ENCODE measurements around the gene ZNF845. TPM values are rescaled to one million over a fixed set of nuclear protein-coding genes. Genes with fewer than 3 reads are reported as not detected.
"Not testable (repeated sequence)": the region's sequence is repeated elsewhere in the genome, so short reads cannot be mapped to it uniquely, and the experiment has no call there.

ZNF845 gene
- total and polyA plus RNA-seq, 2 experiments from 2014 or later: 5.5 to 22.1 TPM

GRCh38 chr19:53395840-53396524 lies 62.4 kb downstream of the ZNF845 start:
- peaks cover 17% of the 10 kb centered on the region for H3K36me3 Mint-ChIP-seq (ENCODE audit: low read depth)
- not testable (repeated sequence) for H3F3A ChIP-seq (replicated peaks; ENCODE audit: low read depth); H3K9me3 Mint-ChIP-seq; H3K9me2 ChIP-seq (ENCODE audit: insufficient read depth); H2AFZ ChIP-seq; H3K27me3 ChIP-seq (ENCODE audit: insufficient read depth); H4K20me1 ChIP-seq (replicated peaks; ENCODE audit: insufficient read depth); H3K27ac ChIP-seq (ENCODE audit: low read depth); H3K27ac Mint-ChIP-seq
- H3K4me3 Mint-ChIP-seq: peak overlapping the region; percentile 98
- Histone ChIP-seq H3K79me2 (replicated peaks; ENCODE audit: insufficient read depth) (peaks cover 15% of the 10 kb centered on the region), H3K4me2 (peak overlapping the region; percentile 100), H3K36me3 (ENCODE audit: insufficient read depth) (peaks cover 11% of the 10 kb centered on the region; the same call in 1 of the 2 replicates), H3K4me3 (peak overlapping the region; percentile 97), H3K4me1 (ENCODE audit: insufficient read depth) (peaks cover 30% of the 10 kb centered on the region)
- DNase-seq (ENCODE audit: low spot score): peak; percentile 51
- peaks cover 25% of the 10 kb centered on the region for H3K4me1 Mint-ChIP-seq
- H3K27me3 Mint-ChIP-seq (ENCODE audit: insufficient read depth, low read depth, poor library complexity): peaks cover 20% of the 10 kb centered on the region
- peak; percentile 7; the same call in 2 of the 3 replicates for ATAC-seq

- H3K4me2 ChIP-seq: peak overlapping the region; percentile 100
- no peaks in the 10 kb centered on the region for H3K27me3 ChIP-seq (ENCODE audit: insufficient read depth)
- peaks cover 15% of the 10 kb centered on the region for H3K79me2 ChIP-seq (replicated peaks; ENCODE audit: insufficient read depth)
- peaks cover 9% of the 10 kb centered on the region; the same call in 1 of the 2 replicates for H4K20me1 ChIP-seq (replicated peaks; ENCODE audit: insufficient read depth)
- H3K36me3 Mint-ChIP-seq (ENCODE audit: low read depth): peaks cover 21% of the 10 kb centered on the region
- H3K36me3 ChIP-seq (ENCODE audit: insufficient read depth): peaks cover 11% of the 10 kb centered on the region; the same call in 1 of the 2 replicates
- peaks cover 30% of the 10 kb centered on the region for H3K4me1 ChIP-seq (ENCODE audit: insufficient read depth)
- 0 out of 2 replicates have a peak, but pooled peaks cover 3% of the 10 kb centered on the region for H3F3A ChIP-seq (replicated peaks; ENCODE audit: low read depth)
- no peaks in the 10 kb centered on the region for H3K9me2 ChIP-seq (ENCODE audit: insufficient read depth)
- H3K27ac Mint-ChIP-seq: no peak overlapping the region
- H3K9me3 Mint-ChIP-seq: no peaks in the 10 kb centered on the region
- peak overlapping the region; percentile 98 for H3K4me3 Mint-ChIP-seq
- H2AFZ ChIP-seq: no peak overlapping the region
- peaks cover 20% of the 10 kb centered on the region for H3K27me3 Mint-ChIP-seq (ENCODE audit: insufficient read depth, low read depth, poor library complexity)
- peak overlapping the region; percentile 97 for H3K4me3 ChIP-seq
- TF ChIP-seq CTCF (conservative IDR thresholded peaks at IDR 0.05; ENCODE audit: low read depth in 2 of 2): no peak
- TF ChIP-seq EZH2 (IDR thresholded peaks at IDR 0.05; ENCODE audit: low read depth, unreplicated experiment): no peak
- no peak for TF ChIP-seq REST (IDR thresholded peaks at IDR 0.05; ENCODE audit: unreplicated experiment)
- TF ChIP-seq ZNF331 (CRISPR knock-in tag; IDR thresholded peaks at IDR 0.05; ENCODE audit: low read depth): no peak
- DNase-seq (ENCODE audit: low spot score) (no peak), ATAC-seq (no peak)
- no peak overlapping the region for H3K27ac ChIP-seq (ENCODE audit: low read depth)
- H3K4me1 Mint-ChIP-seq: peaks cover 25% of the 10 kb centered on the region
Measured at GRCh38 chr19:53396525-53396868, 62.9 kb downstream of the ZNF845 start.

GRCh38 chr19:53397918-53398317 lies 64.4 kb downstream of the ZNF845 start:
- not testable (repeated sequence) for H4K20me1 ChIP-seq (replicated peaks; ENCODE audit: insufficient read depth); H3F3A ChIP-seq (replicated peaks; ENCODE audit: low read depth); H3K27ac ChIP-seq (ENCODE audit: low read depth); H3K9me3 Mint-ChIP-seq; H3K4me2 ChIP-seq; H3K4me3 Mint-ChIP-seq; DNase-seq (ENCODE audit: low spot score); H3K27ac Mint-ChIP-seq; H3K4me3 ChIP-seq; H2AFZ ChIP-seq; ATAC-seq; H3K27me3 ChIP-seq (ENCODE audit: insufficient read depth); H3K9me2 ChIP-seq (ENCODE audit: insufficient read depth)
- peaks cover 15% of the 10 kb centered on the region for H3K79me2 ChIP-seq (replicated peaks; ENCODE audit: insufficient read depth)
- Mint-ChIP-seq H3K27me3 (ENCODE audit: insufficient read depth, low read depth, poor library complexity) (peaks cover 13% of the 10 kb centered on the region), H3K36me3 (ENCODE audit: low read depth) (peaks cover 35% of the 10 kb centered on the region), H3K4me1 (peaks cover 25% of the 10 kb centered on the region)
- peaks cover 20% of the 10 kb centered on the region for H3K36me3 ChIP-seq (ENCODE audit: insufficient read depth)
- H3K4me1 ChIP-seq (ENCODE audit: insufficient read depth): peaks cover 24% of the 10 kb centered on the region

Data from GM23338 (cell line).